Vagina (tissue), 2 donors: ENCODE data around the gene PSMD7. TPM values are rescaled to one million over a fixed set of nuclear protein-coding genes. Genes with fewer than 3 reads are reported as not detected.

Source experiments
- DNase-seq, 2 donors: peaks; one replicate each; pipeline ENCODE4 v3.0.0-alpha.2; 2017; ENCODE audit errors: extremely low spot score in 2 of 2
- H3K27ac ChIP-seq: fragments of 200-600 bp; sonication (generic); one replicate; pipeline ENCODE4 v1.5.1; 2019
- H3K27me3 ChIP-seq: fragments of 200-600 bp; sonication (generic); one replicate; pipeline ENCODE4 v1.5.1; 2019
- H3K36me3 ChIP-seq, 2 donors: fragments of 200-600 bp; sonication (generic); one replicate each; pipeline ENCODE4 v1.5.1; 2017 to 2019
- H3K4me1 ChIP-seq: fragments of 200-600 bp; sonication (generic); one replicate; pipeline ENCODE4 v1.5.1; 2019
- H3K4me3 ChIP-seq, 2 donors: fragments of 200-600 bp; sonication (generic); 1 replicate in 1 of 2; 2 replicates in 1 of 2; pipeline ENCODE4 v1.5.1; 2016 to 2019
- H3K9me3 ChIP-seq: fragments of 200-600 bp; sonication (generic); one replicate; pipeline ENCODE4 v1.5.1; 2019
- POLR2A ChIP-seq, 2 donors: fragments of 450-650 bp; IDR thresholded peaks; one replicate each; pipeline ENCODE4 v1.6.1; 2017; ENCODE audit warnings: antibody characterized with exemption in 2 of 2, mild to moderate bottlenecking in 2 of 2, moderate library complexity in 2 of 2
- POLR2AphosphoS5 ChIP-seq, 2 donors: sonication (generic); formaldehyde crosslinking; IDR thresholded peaks; one replicate each; pipeline ENCODE4 v1.9.0; 2017; ENCODE audit warnings: antibody characterized with exemption in 2 of 2, mild to moderate bottlenecking in 2 of 2, low read depth in 1 of 2; ENCODE audit not compliant: insufficient read depth in 1 of 2
- intact Hi-C: fragments of 100-400 bp; cut with DNase I; formaldehyde crosslinking; loops from one replicate; pipeline ENCODE4 v1.15.1; 2023
- total RNA-seq: library from RNA; depleted of rRNA; stranded (reverse); fragments of >200 nt; gene quantifications from one replicate; pipeline ENCODE4 v1.2.3, GENCODE V29; 2016
- TF ChIP-seq, protein P1 (sequence below), 3 experiments: fragments of 450-650 bp in 2 of 3; fragments of 200-600 bp in 1 of 3; sonication (generic) in 1 of 3; IDR thresholded peaks; one replicate each; pipeline ENCODE4 v1.5.1; 2017 to 2019; ENCODE audit warnings: antibody characterized with exemption in 3 of 3, mild to moderate bottlenecking in 2 of 3, moderate library complexity in 2 of 3

Gene PSMD7
- total RNA-seq, 1 donor from 2014 or later, result 74.4 TPM

DNA sequence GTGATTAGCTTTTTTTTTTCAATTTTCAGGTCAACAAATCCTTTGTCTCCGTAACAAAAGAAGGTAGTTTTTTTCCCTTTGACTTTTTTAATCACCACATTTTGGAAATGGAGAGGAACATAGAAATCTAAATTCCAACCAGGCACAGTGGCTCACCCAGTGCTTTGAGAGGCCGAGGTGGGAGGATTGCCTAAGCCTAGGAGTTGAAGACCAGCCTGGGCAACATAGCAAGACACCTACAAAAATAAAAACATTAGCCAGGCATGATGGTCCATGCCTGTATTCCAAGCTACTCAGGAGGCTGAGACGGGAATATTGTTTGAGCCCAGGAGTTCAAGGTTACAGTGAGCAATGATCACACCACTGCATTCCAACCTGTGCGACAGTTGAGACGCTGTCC, 5.7 kb downstream of the PSMD7 start:
- no peak for TF ChIP-seq POLR2AphosphoS5 (IDR thresholded peaks at IDR 0.05; ENCODE audit: insufficient read depth in 1 of 2, low read depth in 1 of 2)
- no peak for TF ChIP-seq POLR2A (IDR thresholded peaks at IDR 0.05)
- TF ChIP-seq, protein P1, sequence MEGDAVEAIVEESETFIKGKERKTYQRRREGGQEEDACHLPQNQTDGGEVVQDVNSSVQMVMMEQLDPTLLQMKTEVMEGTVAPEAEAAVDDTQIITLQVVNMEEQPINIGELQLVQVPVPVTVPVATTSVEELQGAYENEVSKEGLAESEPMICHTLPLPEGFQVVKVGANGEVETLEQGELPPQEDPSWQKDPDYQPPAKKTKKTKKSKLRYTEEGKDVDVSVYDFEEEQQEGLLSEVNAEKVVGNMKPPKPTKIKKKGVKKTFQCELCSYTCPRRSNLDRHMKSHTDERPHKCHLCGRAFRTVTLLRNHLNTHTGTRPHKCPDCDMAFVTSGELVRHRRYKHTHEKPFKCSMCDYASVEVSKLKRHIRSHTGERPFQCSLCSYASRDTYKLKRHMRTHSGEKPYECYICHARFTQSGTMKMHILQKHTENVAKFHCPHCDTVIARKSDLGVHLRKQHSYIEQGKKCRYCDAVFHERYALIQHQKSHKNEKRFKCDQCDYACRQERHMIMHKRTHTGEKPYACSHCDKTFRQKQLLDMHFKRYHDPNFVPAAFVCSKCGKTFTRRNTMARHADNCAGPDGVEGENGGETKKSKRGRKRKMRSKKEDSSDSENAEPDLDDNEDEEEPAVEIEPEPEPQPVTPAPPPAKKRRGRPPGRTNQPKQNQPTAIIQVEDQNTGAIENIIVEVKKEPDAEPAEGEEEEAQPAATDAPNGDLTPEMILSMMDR (IDR thresholded peaks at IDR 0.05), result no peak
- DNase-seq, result no peak
- Histone ChIP-seq H3K4me1 (peaks cover 22% of the 10 kb centered on the region), H3K27ac (no peak overlapping the region), H3K27me3 (no peaks in the 10 kb centered on the region), H3K9me3 (no peaks in the 10 kb centered on the region), H3K36me3 (peaks cover 0 to 81% of the 10 kb centered on the region in 2 donors), H3K4me3 (no peak overlapping the region)
- intact Hi-C loops, result no loop called here

DNA sequence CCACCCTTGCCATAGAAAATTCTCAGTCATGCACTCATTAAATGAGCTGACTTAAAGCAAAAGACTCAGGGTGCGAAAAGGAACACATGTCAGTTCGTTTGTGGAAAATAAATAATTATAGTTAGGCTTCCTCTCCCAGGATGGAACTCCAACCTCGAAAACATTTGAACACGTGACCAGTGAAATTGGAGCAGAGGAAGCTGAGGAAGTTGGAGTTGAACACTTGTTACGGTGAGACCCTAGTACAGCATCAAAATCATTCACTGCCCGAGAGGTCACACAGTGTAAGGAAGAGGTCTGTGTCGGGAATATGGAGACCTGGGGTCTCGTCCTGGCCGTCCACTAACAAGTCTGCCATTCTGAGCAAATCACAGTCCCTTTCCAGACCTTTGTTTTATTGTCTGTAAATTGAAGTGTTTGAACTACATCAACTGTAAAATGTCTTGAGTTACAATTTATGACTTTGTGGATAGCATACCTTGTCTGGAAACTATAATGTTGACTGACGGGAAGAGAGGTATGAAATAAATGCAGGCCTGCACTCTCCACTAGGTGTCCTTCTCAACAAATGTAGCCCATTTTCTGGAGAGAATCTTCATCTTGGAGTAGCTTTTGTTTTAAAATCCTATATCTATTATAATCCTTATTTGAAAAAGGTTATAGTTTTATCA, 7.7 kb downstream of the PSMD7 start:
- peaks cover 3% of the 10 kb centered on the region for H3K4me1 ChIP-seq
- no peak overlapping the region for H3K27ac ChIP-seq
- H3K4me3 ChIP-seq, result no peak overlapping the region
- no peak for DNase-seq
- intact Hi-C loops, result no loop called here
- no peaks in the 10 kb centered on the region for H3K27me3 ChIP-seq
- H3K9me3 ChIP-seq, result no peaks in the 10 kb centered on the region
- TF ChIP-seq POLR2AphosphoS5 (IDR thresholded peaks at IDR 0.05; ENCODE audit: insufficient read depth in 1 of 2, low read depth in 1 of 2) (no peak), POLR2A (IDR thresholded peaks at IDR 0.05) (no peak)
- TF ChIP-seq, protein P1 (IDR thresholded peaks at IDR 0.05), result no peak
- H3K36me3 ChIP-seq, result peaks cover 0 to 74% of the 10 kb centered on the region in 2 donors

DNA sequence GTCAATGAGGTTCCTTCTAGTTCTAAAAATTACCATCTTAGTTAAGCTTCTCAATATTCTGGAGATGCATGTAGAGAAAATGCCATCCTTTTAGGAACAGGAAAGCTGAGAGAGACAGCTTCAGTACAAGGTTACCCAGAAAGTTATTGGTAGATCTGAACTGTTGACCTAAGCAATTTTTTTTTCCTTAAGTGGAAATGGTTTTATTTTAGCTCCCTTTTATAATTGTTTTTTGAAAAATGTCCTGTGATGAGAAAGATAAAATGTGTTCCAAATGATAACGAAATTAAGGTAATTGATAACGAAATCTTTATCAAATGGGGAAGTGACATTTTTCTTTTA, 8.2 kb downstream of the PSMD7 start:
- H3K9me3 ChIP-seq, result no peaks in the 10 kb centered on the region
- peaks cover 0 to 73% of the 10 kb centered on the region in 2 donors for H3K36me3 ChIP-seq
- TF ChIP-seq, protein P1 (IDR thresholded peaks at IDR 0.05), result no peak
- no peak for TF ChIP-seq POLR2A (IDR thresholded peaks at IDR 0.05)
- TF ChIP-seq POLR2AphosphoS5 (IDR thresholded peaks at IDR 0.05; ENCODE audit: insufficient read depth in 1 of 2, low read depth in 1 of 2), result no peak
- no peaks in the 10 kb centered on the region for H3K27me3 ChIP-seq
- no peak overlapping the region for H3K27ac ChIP-seq
- no peaks in the 10 kb centered on the region for H3K4me1 ChIP-seq
- no peak overlapping the region for H3K4me3 ChIP-seq
- DNase-seq, result no peak
- intact Hi-C loops, result no loop called here

DNA sequence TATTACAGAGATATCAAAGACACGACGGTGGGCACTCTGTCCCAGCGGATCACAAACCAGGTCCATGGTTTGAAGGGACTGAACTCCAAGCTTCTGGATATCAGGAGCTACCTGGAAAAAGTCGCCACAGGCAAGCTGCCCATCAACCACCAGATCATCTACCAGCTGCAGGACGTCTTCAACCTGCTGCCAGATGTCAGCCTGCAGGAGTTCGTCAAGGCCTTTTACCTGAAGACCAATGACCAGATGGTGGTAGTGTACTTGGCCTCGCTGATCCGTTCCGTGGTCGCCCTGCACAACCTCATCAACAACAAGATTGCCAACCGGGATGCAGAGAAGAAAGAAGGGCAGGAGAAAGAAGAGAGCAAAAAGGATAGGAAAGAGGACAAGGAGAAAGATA, 8.7 kb downstream of the PSMD7 start:
- peaks cover 0 to 68% of the 10 kb centered on the region in 2 donors for H3K36me3 ChIP-seq
- intact Hi-C loops, result no loop called here

More for the DNA sequence above, 8.7 kb downstream of the PSMD7 start:
- H3K9me3 ChIP-seq, result no peaks in the 10 kb centered on the region
- no peak overlapping the region for H3K27ac ChIP-seq
- no peak overlapping the region for H3K4me3 ChIP-seq
- DNase-seq, result no peak
- TF ChIP-seq POLR2A (IDR thresholded peaks at IDR 0.05) (no peak), POLR2AphosphoS5 (IDR thresholded peaks at IDR 0.05; ENCODE audit: insufficient read depth in 1 of 2, low read depth in 1 of 2) (no peak)
- TF ChIP-seq, protein P1 (IDR thresholded peaks at IDR 0.05), result no peak
- H3K27me3 ChIP-seq, result no peaks in the 10 kb centered on the region
- no peaks in the 10 kb centered on the region for H3K4me1 ChIP-seq
